Gastrocnemius medialis (tissue), 4 donors: ENCODE data around the gene LCA5. TPM values are rescaled to one million over a fixed set of nuclear protein-coding genes. Genes with fewer than 3 reads are reported as not detected.

Experiments
- ATAC-seq, 2 donors: fragments of 150-250 bp; one replicate each; pipeline ENCODE4 v1.9.1; 2016
- DNase-seq, 2 donors: peaks; one replicate each; pipeline ENCODE4 v3.0.0-alpha.2; 2019
- H3K27ac ChIP-seq, 4 donors: fragments of 200-600 bp; sonication (generic); 1 replicate in 1 of 4; 2 replicates in 3 of 4; pipeline ENCODE4 v1.5.1; 2016 to 2018; ENCODE audit warnings: mild to moderate bottlenecking in 2 of 4, moderate library complexity in 1 of 4
- H3K27me3 ChIP-seq, 3 donors: fragments of 200-600 bp; sonication (generic) in 2 of 3; 1 replicate in 1 of 3; 2 replicates in 2 of 3; pipeline versions ENCODE4 v1.5.1 to v1.6.0; 2016 to 2019; ENCODE audit warnings: mild to moderate bottlenecking in 1 of 3, moderate library complexity in 1 of 3
- H3K36me3 ChIP-seq, 2 donors: fragments of 200-600 bp; sonication (generic) in 1 of 2; one replicate each; pipeline ENCODE4 v1.5.1; 2017 to 2018
- H3K4me1 ChIP-seq, 2 donors: fragments of 200-600 bp; sonication (generic) in 1 of 2; one replicate each; pipeline ENCODE4 v1.5.1; 2016 to 2017; ENCODE audit warnings: mild to moderate bottlenecking in 2 of 2
- H3K4me3 ChIP-seq, 4 donors: fragments of 200-600 bp; sonication (generic) in 3 of 4; 1 replicate in 1 of 4; 2 replicates in 3 of 4; pipeline ENCODE4 v1.5.1; 2016 to 2019; ENCODE audit warnings: mild to moderate bottlenecking in 2 of 4
- H3K9me3 ChIP-seq, 3 donors: fragments of 200-600 bp; sonication (generic) in 2 of 3; 1 replicate in 1 of 3; 2 replicates in 2 of 3; pipeline ENCODE4 v1.5.1; 2016 to 2019
- CTCF ChIP-seq, 5 experiments: fragments of 450-650 bp in 3 of 5; fragments of 200-600 bp in 2 of 5; sonication (generic) in 2 of 5; IDR thresholded peaks in 4 of 5; conservative IDR thresholded peaks in 1 of 5; 1 replicate in 4 of 5; 2 replicates in 1 of 5; pipeline ENCODE4 v1.5.1; 2016 to 2019; ENCODE audit warnings: antibody characterized with exemption in 5 of 5, mild to moderate bottlenecking in 3 of 5, moderate library complexity in 3 of 5
- POLR2A ChIP-seq, 2 donors: fragments of 450-650 bp; IDR thresholded peaks; one replicate each; pipeline ENCODE4 v1.6.1; 2017; ENCODE audit warnings: antibody characterized with exemption in 2 of 2, mild to moderate bottlenecking in 2 of 2, moderate library complexity in 2 of 2
- in situ Hi-C, 4 donors: fragments of 200-750 bp; cut with MboI; loops; one replicate each; pipeline versions ENCODE4 v1.15.0 to v1.8.0; 2017; ENCODE audit warnings: low sequenced_read_pairs in 4 of 4
- intact Hi-C: fragments of 100-400 bp; cut with DNase I; formaldehyde crosslinking; loops from one replicate; pipeline ENCODE4 v1.15.1; 2023; ENCODE audit warnings: low total_unique reads
- total RNA-seq, 4 donors: library from RNA; depleted of rRNA; stranded (reverse); fragments of >200 nt; gene quantifications; one replicate each; pipeline versions ENCODE4 v1.1.0 to v1.2.3, GENCODE V29; 2016

The LCA5 gene
- total RNA-seq, 4 donors from 2014 or later = 0.92 to 3.0 (median 1.2) TPM

DNA sequence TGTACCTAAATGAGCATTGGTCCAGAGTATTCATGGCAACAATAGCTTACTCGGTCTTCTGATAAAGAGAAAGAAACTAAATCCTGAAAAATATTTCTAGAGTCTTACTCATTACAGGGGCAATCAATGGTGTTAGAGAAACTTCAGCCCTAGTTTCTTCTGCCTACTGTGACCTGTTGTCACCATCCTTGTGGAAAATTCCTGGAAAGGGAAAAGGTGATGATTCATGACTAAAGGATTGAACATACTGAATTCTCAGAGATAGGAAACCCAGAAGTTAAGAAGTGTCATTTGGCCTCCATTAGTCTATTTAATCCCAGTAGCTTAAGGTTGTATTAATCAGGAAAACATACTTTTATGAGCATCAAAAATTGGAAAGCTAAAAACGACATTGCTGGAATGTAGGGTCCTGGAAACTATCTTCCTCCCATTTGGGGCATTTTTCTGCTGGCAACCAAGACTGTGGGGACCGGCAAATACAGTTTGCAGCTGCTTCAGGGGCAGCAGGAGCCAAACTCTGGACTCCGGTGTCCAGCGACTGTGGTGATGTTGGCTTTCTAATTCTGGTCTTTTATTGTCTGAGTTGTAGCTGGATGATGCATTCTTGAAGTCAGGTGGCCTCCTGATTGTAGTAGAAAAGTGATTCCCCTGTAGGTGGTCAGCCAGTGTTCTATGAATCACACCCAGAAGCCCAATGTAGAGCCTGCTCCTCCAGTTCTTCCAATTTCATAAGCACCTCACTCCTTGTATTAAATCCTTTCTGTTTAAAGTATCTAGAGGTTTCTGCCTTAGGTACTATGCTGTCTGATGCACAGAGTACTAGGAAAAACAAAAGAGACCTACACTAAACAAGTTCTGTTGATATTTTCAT, 67.6 kb downstream of the LCA5 start:
- ATAC-seq (no peak), DNase-seq (no peak)
- intact Hi-C loops = no loop called here
- TF ChIP-seq CTCF (IDR thresholded peaks at IDR 0.05 in 4 of 5, conservative IDR thresholded peaks at IDR 0.05 in 1 of 5) (no peak), POLR2A (IDR thresholded peaks at IDR 0.05) (no peak)
- in situ Hi-C loops = no loop called here
- no peak overlapping the region for H3K4me3 ChIP-seq
- H3K36me3 ChIP-seq = no peaks in the 10 kb centered on the region
- H3K27ac ChIP-seq = no peak overlapping the region
- no peaks in the 10 kb centered on the region for H3K9me3 ChIP-seq
- no peaks in the 10 kb centered on the region for H3K27me3 ChIP-seq
- no peaks in the 10 kb centered on the region for H3K4me1 ChIP-seq

DNA sequence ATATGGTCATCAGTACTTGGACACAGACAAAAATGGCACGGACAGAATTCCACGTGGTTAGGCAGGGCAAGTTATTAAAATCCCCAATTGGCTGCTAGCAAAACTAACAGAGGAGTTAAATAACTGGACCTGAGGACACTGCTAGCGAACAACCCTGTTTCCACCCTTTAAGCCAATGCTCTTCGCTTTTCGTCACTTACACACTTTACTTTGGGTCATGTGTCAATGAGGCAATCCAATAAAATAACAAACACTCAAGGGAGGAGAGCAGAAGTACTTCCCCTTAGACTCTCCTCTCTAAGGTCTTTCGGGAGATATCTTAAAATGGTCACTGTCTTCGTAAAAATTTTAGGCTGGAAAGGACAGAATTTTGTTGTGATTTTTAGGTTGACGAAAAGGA, 68.6 kb downstream of the LCA5 start:
- ATAC-seq = no peak
- in situ Hi-C loops (no loop called here), intact Hi-C loops (no loop called here)
- H3K27ac ChIP-seq = no peak overlapping the region
- H3K36me3 ChIP-seq = no peaks in the 10 kb centered on the region
- H3K4me1 ChIP-seq = no peaks in the 10 kb centered on the region
- H3K9me3 ChIP-seq = no peaks in the 10 kb centered on the region
- no peak overlapping the region for H3K4me3 ChIP-seq
- H3K27me3 ChIP-seq = no peaks in the 10 kb centered on the region
- TF ChIP-seq POLR2A (IDR thresholded peaks at IDR 0.05) (no peak), CTCF (IDR thresholded peaks at IDR 0.05 in 4 of 5, conservative IDR thresholded peaks at IDR 0.05 in 1 of 5) (no peak)
- DNase-seq = no peak

GRCh38 chr6:79468116-79468515, 69.1 kb downstream of the LCA5 start:
- DNase-seq (no peak), ATAC-seq (no peak)
- Histone ChIP-seq H3K4me1 (no peaks in the 10 kb centered on the region), H3K36me3 (no peaks in the 10 kb centered on the region), H3K4me3 (no peak overlapping the region), H3K27me3 (no peaks in the 10 kb centered on the region), H3K9me3 (no peaks in the 10 kb centered on the region), H3K27ac (no peak overlapping the region)
- in situ Hi-C loops (no loop called here), intact Hi-C loops (no loop called here)
- TF ChIP-seq CTCF (IDR thresholded peaks at IDR 0.05 in 4 of 5, conservative IDR thresholded peaks at IDR 0.05 in 1 of 5) (no peak), POLR2A (IDR thresholded peaks at IDR 0.05) (no peak)

GRCh38 chr6:79467716-79468115, 69.5 kb downstream of the LCA5 start:
- Histone ChIP-seq H3K4me3 (no peak overlapping the region), H3K27me3 (no peaks in the 10 kb centered on the region), H3K36me3 (no peaks in the 10 kb centered on the region), H3K4me1 (no peaks in the 10 kb centered on the region), H3K9me3 (no peaks in the 10 kb centered on the region), H3K27ac (no peak overlapping the region)
- intact Hi-C loops = no loop called here
- DNase-seq (no peak), ATAC-seq (no peak)
- in situ Hi-C loops = no loop called here
- TF ChIP-seq CTCF (IDR thresholded peaks at IDR 0.05 in 4 of 5, conservative IDR thresholded peaks at IDR 0.05 in 1 of 5) (no peak), POLR2A (IDR thresholded peaks at IDR 0.05) (no peak)
